B cell (primary cell): ENCODE measurements around the gene NUDT15. TPM values are rescaled to one million over a fixed set of nuclear protein-coding genes. Genes with fewer than 3 reads are reported as not detected.

Source experiments
- ATAC-seq: fragments of 200-7000 bp; cut with Tn5 transposase; one replicate; pipeline ENCODE4 v1.10.0; 2021; ENCODE audit warnings: low read depth, mild to moderate bottlenecking, moderate number of reproducible peaks, moderate library complexity
- CTCF ChIA-PET: fragments of 350-600 bp; sonication (Branson Sonifier 250); formaldehyde crosslinking; loops from one replicate; lab custom pipeline; 2021; ENCODE audit warnings: antibody characterized with exemption, inconsistent platforms; lab: Charles Lee
- POLR2A ChIA-PET: fragments of 350-600 bp; sonication (Branson Sonifier 250); formaldehyde crosslinking; loops from one replicate; lab custom pipeline; 2021; ENCODE audit warnings: antibody characterized with exemption; lab: Charles Lee
- DNase-seq: peaks from one replicate; pipeline ENCODE4 v3.0.0; 2013
- H2AFZ ChIP-seq: 2 replicates; pipeline ENCODE4 v1.6.1; 2012; ENCODE audit warnings: mild to moderate bottlenecking, low read depth, low read length; ENCODE audit not compliant: insufficient read depth, poor library complexity, severe bottlenecking
- H3K27ac ChIP-seq, 2 donors: 1 replicate in 1 of 2; 2 replicates in 1 of 2; pipeline ENCODE4 v1.5.1; 2012 to 2013; ENCODE audit warnings: low read length in 2 of 2, mild to moderate bottlenecking in 2 of 2, moderate library complexity in 1 of 2
- H3K27me3 ChIP-seq, 4 experiments: fragments of 200-600 bp in 1 of 4; sonication (generic) in 1 of 4; replicated peaks in 1 of 4; 1 replicate in 2 of 4; 2 replicates in 2 of 4; pipeline versions ENCODE4 v1.6.1 to v1.7.0; 2013 to 2016; ENCODE audit warnings: low read length in 3 of 4, mild to moderate bottlenecking in 2 of 4, mixed read lengths in 1 of 4, moderate library complexity in 1 of 4; ENCODE audit not compliant: insufficient read depth in 4 of 4, control insufficient read depth in 3 of 4; ENCODE audit errors: control extremely low read depth in 1 of 4
- H3K36me3 ChIP-seq, 2 experiments: replicated peaks in 1 of 2; 1 replicate in 1 of 2; 2 replicates in 1 of 2; pipeline versions ENCODE4 v1.6.1 to v1.7.1; 2013; ENCODE audit warnings: low read length in 1 of 2; ENCODE audit not compliant: insufficient read depth in 2 of 2, control insufficient read depth in 1 of 2; ENCODE audit errors: control extremely low read depth in 1 of 2, extremely low read depth in 1 of 2
- H3K4me1 ChIP-seq, 2 donors: fragments of 200-600 bp in 1 of 2; sonication (generic) in 1 of 2; 1 replicate in 1 of 2; 2 replicates in 1 of 2; pipeline versions ENCODE4 v1.5.1 to v1.6.1; 2013 to 2017; ENCODE audit warnings: low read length in 2 of 2; ENCODE audit not compliant: control insufficient read depth in 2 of 2, insufficient read depth in 2 of 2
- H3K4me2 ChIP-seq: replicated peaks from 2 replicates; pipeline ENCODE3; 2012; ENCODE audit warnings: mild to moderate bottlenecking, low read depth, low read length; ENCODE audit not compliant: poor library complexity, severe bottlenecking
- H3K4me3 ChIP-seq, 5 experiments: fragments of 200-600 bp in 1 of 5; sonication (generic) in 1 of 5; 1 replicate in 3 of 5; 2 replicates in 2 of 5; pipeline versions ENCODE4 v1.5.1 to v1.7.0; 2011 to 2016; ENCODE audit warnings: low read length in 4 of 5, mild to moderate bottlenecking in 4 of 5, low read depth in 2 of 5, control low read depth in 1 of 5, moderate library complexity in 1 of 5; ENCODE audit not compliant: insufficient read depth in 1 of 5; ENCODE audit errors: control extremely low read depth in 1 of 5, extremely low read depth in 1 of 5
- H3K79me2 ChIP-seq: fragments of 200-600 bp; sonication (generic); one replicate; pipeline ENCODE4 v1.6.0; 2016; ENCODE audit warnings: low read length; ENCODE audit not compliant: control insufficient read depth, insufficient read depth
- H3K9ac ChIP-seq: fragments of 200-600 bp; sonication (generic); 2 replicates; pipeline ENCODE4 v1.6.1; 2017; ENCODE audit warnings: mild to moderate bottlenecking, low read length, moderate library complexity
- H3K9me3 ChIP-seq, 3 donors: one replicate each; pipeline versions ENCODE4 v1.6.1 to v1.7.1; 2013; ENCODE audit warnings: low read length in 2 of 3; ENCODE audit not compliant: control insufficient read depth in 2 of 3, insufficient read depth in 1 of 3; ENCODE audit errors: control extremely low read depth in 1 of 3
- H4K20me1 ChIP-seq: 2 replicates; pipeline ENCODE4 v1.6.0; 2012; ENCODE audit warnings: mild to moderate bottlenecking, low read length; ENCODE audit not compliant: insufficient read depth, control insufficient read depth, poor library complexity, severe bottlenecking
- H3K27ac Mint-ChIP-seq: one replicate; pipeline ENCODE4 v1.8.0; 2021; ENCODE audit warnings: mixed read lengths
- H3K27me3 Mint-ChIP-seq: one replicate; pipeline ENCODE4 v1.8.0; 2021; ENCODE audit warnings: mixed read lengths
- H3K4me1 Mint-ChIP-seq: one replicate; pipeline ENCODE4 v1.8.0; 2021; ENCODE audit warnings: mixed read lengths
- H3K4me3 Mint-ChIP-seq: one replicate; pipeline ENCODE4 v1.8.0; 2021; ENCODE audit warnings: mixed read lengths
- H3K9me3 Mint-ChIP-seq: one replicate; pipeline ENCODE4 v1.8.0; 2022; ENCODE audit warnings: mixed read lengths; ENCODE audit not compliant: insufficient read depth
- CTCF ChIP-seq: fragments of 200-600 bp; IDR thresholded peaks from one replicate; pipeline ENCODE4 v1.8.0; 2022; ENCODE audit warnings: antibody characterized with exemption, mild to moderate bottlenecking
- EZH2 ChIP-seq: IDR thresholded peaks from 2 replicates; pipeline ENCODE4 v1.6.1; 2012; ENCODE audit warnings: borderline replicate concordance, low read depth, mild to moderate bottlenecking, moderate library complexity, low read length; ENCODE audit not compliant: insufficient read depth, poor library complexity, severe bottlenecking
- WGBS: methylation state at CpG from one replicate; pipeline ENCODE4 v1.1.5; 2013; ENCODE audit warnings: missing lambda C conversion rate; ENCODE audit not compliant: insufficient coverage; 5-methylcytosine and 5-hydroxymethylcytosine counted together
- intact Hi-C: fragments of 100-400 bp; cut with micrococcal nuclease; formaldehyde crosslinking; loops from one replicate; pipeline ENCODE4 v1.10.0; 2022
- polyA plus RNA-seq: library from polyadenylated mRNA; depleted of rRNA; stranded (reverse); fragments of >200 nt; gene quantifications from 2 replicates; pipeline ENCODE4 v1.2.3, GENCODE V29; 2012
- total RNA-seq, 2 donors: library from RNA; stranded (reverse); fragments of 120-200 nt in 1 of 2; gene quantifications; 1 replicate in 1 of 2; 2 replicates in 1 of 2; pipeline versions ENCODE4 v1.2.3 to v1.2.4, GENCODE V29; 2013 to 2022

Gene NUDT15
- total and polyA plus RNA-seq, 2 donors (not counting 1 experiment from before 2014, with no cell fraction given): 4.2 to 6.0 TPM

GRCh38 chr13:48004201-48004600 lies 33.3 kb upstream of the NUDT15 start:
- ChIA-PET POLR2A (no interaction called here), CTCF (no interaction called here)
- ATAC-seq (no peak), DNase-seq (no peak)
- Mint-ChIP-seq H3K9me3 (no peaks in the 10 kb centered on the region), H3K27me3 (no peaks in the 10 kb centered on the region), H3K4me1 (peaks cover 22% of the 10 kb centered on the region), H3K4me3 (no peak overlapping the region), H3K27ac (no peak overlapping the region)
- TF ChIP-seq CTCF: no peak
- no peaks in the 10 kb centered on the region for H3K9me3 ChIP-seq
- peaks cover 13% of the 10 kb centered on the region in 2 donors for H3K4me1 ChIP-seq
- no peaks in the 10 kb centered on the region for H4K20me1 ChIP-seq
- WGBS: no CpG with 5 or more reads among the region's 2 CpGs
- H3K4me2 ChIP-seq: no peak overlapping the region
- no peak overlapping the region for H3K4me3 ChIP-seq
- no peaks in the 10 kb centered on the region for H3K27me3 ChIP-seq
- H3K36me3 ChIP-seq: no peaks in the 10 kb centered on the region
- peaks cover 24% of the 10 kb centered on the region for H3K79me2 ChIP-seq
- no peak overlapping the region for H3K9ac ChIP-seq
- no peak overlapping the region for H2AFZ ChIP-seq
- intact Hi-C loops: loop anchor here (10.0 kb wide), 1 partner anchor 1949 kb away; the partner anchor contains the start of gene ZC3H13
- H3K27ac ChIP-seq: no peak overlapping the region

GRCh38 chr13:48006396-48006795 lies 31.1 kb upstream of the NUDT15 start:
- Histone ChIP-seq H3K79me2 (peaks cover 3% of the 10 kb centered on the region), H3K4me3 (no peak overlapping the region), H2AFZ (no peak overlapping the region), H3K36me3 (no peaks in the 10 kb centered on the region), H3K9ac (no peak overlapping the region), H3K4me2 (no peak overlapping the region), H3K27ac (no peak overlapping the region), H3K9me3 (no peaks in the 10 kb centered on the region), H3K27me3 (no peaks in the 10 kb centered on the region), H4K20me1 (no peaks in the 10 kb centered on the region), H3K4me1 (peaks cover 3 to 4% of the 10 kb centered on the region in 2 donors)
- ATAC-seq: no peak
- H3K27ac Mint-ChIP-seq: no peak overlapping the region
- no peak for DNase-seq
- WGBS: no CpG with 5 or more reads among the region's 1 CpG
- TF ChIP-seq EZH2 (no peak), CTCF (no peak)
- H3K4me3 Mint-ChIP-seq: no peak overlapping the region
- H3K27me3 Mint-ChIP-seq: no peaks in the 10 kb centered on the region
- intact Hi-C loops: loop anchor here (10.0 kb wide), 1 partner anchor 1952 kb away; the partner anchor contains the start of gene ZC3H13
- H3K9me3 Mint-ChIP-seq: no peaks in the 10 kb centered on the region
- ChIA-PET CTCF (interaction anchor here (1.2 kb wide), 1 partner anchor 10 kb away, joined by 3 read pairs; no protein-coding TSS in a partner anchor), POLR2A (no interaction called here)
- peaks cover 7% of the 10 kb centered on the region for H3K4me1 Mint-ChIP-seq
